GM18909 (cell line): ENCODE measurements around the gene TMSB4X.

Experiments used
- ATAC-seq: cut with Tn5 transposase; IDR thresholded peaks from one replicate; pipeline ENCODE4 v1.9.1; 2021; ENCODE audit warnings: mild to moderate bottlenecking; ENCODE audit not compliant: unreplicated experiment, poor library complexity

The TMSB4X gene

GRCh38 chrX:12992544-12993118 is 17.7 kb downstream of the TMSB4X start:
- ATAC-seq: no peak

- ATAC-seq: no peak
Measured at GRCh38 chrX:12993826-12994225, 18.9 kb downstream of the TMSB4X start.

- ATAC-seq: no peak
Measured at GRCh38 chrX:12994321-12994720, 19.4 kb downstream of the TMSB4X start.

DNA sequence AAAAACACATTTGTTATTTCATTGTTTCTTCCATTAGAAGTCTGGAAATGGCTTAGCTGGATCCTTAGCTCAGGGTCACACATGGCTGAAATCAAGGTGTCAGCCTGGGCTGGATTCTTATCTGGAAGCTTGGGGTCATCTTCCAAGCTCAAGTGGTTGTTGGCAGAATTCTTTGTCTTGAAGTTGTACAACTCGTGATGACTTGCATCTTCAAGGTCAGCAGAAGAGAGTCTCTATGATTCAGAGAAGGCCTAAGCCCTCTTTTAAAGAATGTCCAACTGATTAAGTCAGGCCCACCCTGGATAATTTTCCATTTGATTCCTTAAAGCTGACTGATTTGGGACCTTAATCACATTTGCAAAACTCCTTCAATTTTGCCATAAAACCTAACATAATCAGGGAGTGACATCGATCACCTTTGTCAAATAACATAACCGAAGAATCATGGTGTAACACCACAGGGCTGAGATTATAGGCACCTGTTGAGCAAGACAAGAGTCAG is 22.1 kb downstream of the TMSB4X start:
- no peak for ATAC-seq

- no peak for ATAC-seq
Measured at GRCh38 chrX:12997906-12998687, 23.2 kb downstream of the TMSB4X start.

- ATAC-seq: peak; percentile 48
Measured at GRCh38 chrX:12999422-12999821, 24.5 kb downstream of the TMSB4X start.

GRCh38 chrX:13000301-13000811 is 25.4 kb downstream of the TMSB4X start:
- peak; percentile 57 for ATAC-seq

GRCh38 chrX:13001097-13001496 is 26.2 kb downstream of the TMSB4X start:
- no peak for ATAC-seq

GRCh38 chrX:13001961-13002671 is 27.2 kb downstream of the TMSB4X start:
- no peak for ATAC-seq

GRCh38 chrX:13005661-13006473 is 31.0 kb downstream of the TMSB4X start:
- ATAC-seq: peak; percentile 72

DNA sequence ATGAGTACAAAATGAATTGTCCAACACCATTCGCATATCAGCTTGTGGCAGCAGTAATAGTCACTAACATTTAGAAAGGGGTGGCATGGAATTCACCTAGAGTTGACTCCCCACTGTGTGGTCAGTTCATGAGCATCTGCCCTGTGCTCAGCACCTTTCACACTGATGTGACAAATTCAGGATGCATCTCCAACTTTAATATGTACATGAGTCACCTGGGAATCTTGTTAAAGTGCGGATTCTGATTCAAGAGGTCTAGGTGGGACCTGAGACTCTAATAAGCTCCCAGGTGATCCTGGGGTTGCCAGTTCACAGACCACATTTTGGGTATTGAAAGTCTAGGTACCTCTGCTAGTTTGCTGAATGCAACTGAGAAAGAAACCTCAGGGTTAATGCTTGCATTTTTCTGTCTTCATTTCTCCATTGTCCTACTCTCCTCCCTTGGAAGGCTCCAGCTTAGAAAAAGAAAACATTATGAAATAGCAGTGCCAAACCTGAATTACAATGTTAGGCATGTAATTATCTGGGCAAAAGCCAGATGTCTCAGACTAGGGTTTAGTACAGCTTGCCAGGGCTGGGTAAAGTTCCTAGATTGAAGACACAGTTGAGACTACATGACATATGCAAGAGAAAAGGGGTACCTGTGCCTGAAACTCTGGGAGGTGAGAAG is 32.7 kb downstream of the TMSB4X start:
- peak; percentile 27 for ATAC-seq

DNA sequence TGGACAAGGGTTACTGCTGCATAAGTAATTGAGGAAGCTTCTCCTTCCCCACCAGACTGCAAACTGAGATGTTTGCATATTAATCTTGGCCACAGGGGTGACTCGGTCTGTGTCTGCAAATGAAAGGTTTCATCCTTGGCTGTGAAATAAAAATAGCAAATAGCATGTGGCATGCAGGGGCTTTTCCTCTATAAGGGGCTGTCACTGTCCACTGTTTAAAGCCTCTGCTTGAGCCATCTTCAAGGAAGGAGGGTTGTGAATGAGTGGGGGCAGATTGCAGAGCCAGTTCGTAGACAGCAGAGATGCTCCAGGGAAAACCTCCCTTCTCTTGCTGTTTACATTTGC is 33.3 kb downstream of the TMSB4X start:
- peak; percentile 35 for ATAC-seq

GRCh38 chrX:13008851-13009250 is 33.9 kb downstream of the TMSB4X start:
- ATAC-seq: no peak

DNA sequence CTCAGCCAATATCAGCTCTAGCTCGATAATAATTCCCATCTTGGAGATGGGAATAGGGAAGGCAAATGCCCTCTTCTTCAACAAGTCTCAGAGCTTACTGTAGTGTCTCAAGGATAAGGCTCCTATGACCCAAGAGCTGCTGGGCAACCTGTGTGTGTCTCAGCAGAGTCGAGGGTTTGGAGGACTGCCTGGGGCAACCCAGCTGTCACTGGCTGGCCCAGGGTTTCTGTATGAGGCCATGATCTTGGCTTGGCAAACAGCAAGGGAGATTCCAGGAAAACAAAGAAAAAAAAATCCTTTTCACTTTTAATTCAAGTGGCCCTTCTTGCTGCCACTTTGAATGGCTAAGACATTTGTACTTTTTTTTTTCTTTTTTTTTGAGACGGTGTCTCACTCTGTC is 34.4 kb downstream of the TMSB4X start:
- no peak for ATAC-seq

DNA sequence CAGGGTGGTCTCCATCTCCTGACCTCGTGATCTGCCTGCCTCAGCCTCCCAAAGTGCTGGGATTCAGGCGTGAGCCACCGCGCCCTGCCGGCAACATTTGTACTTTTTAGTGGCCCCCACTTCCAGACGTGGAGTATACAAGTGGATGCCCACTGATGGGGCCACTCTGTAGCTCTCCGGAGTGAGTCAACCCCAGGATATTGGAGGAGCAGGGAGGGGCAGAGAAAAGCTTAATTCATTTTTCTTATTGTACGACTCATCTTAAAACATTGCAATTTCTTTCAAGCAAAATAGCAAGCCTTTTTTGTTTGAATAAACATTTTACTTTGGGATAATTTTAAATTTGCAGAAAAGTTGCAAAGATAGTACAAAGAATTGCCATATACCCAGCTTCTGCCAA is 34.9 kb downstream of the TMSB4X start:
- no peak for ATAC-seq

DNA sequence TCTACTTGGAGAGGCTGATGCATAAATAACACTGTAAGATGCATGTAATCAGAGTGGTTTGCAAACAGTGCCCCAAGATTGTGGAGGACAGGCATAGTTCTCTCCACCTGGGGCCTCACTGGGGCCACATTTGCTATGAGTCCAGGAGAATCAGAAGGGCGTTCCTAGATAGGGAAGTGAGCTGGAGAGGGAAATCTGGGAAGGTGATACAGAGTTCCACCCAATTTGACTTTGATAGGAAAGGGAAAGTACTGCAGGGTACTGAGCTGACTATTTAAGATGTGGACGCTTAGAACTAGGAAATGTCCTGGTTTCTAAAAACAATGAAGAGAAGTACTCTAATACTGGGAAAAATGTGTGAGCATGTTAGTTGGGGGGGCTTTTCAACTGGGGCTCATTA is 35.6 kb downstream of the TMSB4X start:
- ATAC-seq: no peak

GRCh38 chrX:13013363-13014110 is 38.6 kb downstream of the TMSB4X start:
- ATAC-seq: peak; percentile 88

DNA sequence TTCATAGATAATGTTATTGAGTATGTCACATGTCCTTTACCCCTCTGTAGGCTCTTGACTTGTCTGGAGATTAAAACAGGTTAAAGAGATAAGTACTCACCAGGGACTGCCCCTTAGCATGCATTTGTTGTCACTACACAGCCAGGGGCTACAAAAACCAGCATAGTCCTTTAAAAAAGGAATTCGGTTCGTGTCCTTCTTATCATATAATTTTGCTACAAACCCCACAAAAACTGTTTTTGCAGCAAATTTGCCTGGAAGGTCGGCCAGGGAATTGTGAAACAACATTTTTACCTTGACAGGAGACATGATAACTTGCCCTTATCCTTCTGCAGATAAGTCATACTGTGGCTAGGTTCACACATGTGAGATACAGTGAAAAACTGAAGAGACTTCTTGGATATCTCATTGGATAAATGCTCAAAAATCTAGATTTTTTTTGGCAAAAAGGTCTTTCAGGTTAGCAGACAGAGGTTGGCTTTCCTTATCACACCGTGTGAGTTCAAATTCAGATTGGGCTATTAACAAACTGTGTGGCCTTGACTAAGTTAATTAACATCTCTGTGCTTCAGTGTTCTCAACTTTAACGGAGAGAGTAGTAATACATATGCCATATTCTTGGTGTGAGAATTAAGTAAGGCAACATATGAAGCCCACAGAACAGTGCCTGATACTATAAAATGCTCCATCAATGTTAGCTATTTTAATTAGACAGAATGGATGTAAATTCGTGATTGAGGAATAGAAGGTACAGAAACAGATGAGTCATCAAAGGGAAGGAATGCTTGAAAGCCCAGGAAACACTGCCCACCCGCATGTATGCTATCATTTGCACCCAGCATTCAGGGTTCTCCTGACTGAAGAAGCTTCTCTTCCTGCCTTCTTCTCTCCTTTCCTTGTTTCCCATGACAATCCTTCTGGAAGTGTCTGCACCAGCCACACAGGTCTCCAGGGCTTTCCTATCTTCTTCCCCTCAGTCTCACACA is 39.5 kb downstream of the TMSB4X start:
- peak; percentile 34 for ATAC-seq
